G401.6 (cell line): ENCODE measurements around the gene EDAR.

Experiments
- FAIRE-seq: peaks from 2 replicates; lab custom pipeline; 2012; peaks lifted over from hg19 to GRCh38; lab: Jason Lieb, UNC

The EDAR gene

GRCh38 chr2:108988796-108989713 is at the start of gene EDAR:
Gene EDAR (minus strand): TSS chr2:108989220. CDS start chr2:108931014, 58,206 bp downstream.
- FAIRE-seq: no peak

- no peak for FAIRE-seq
Measured at GRCh38 chr2:109033171-109033570, 44.2 kb upstream of the EDAR start.

- no peak for FAIRE-seq
Measured at GRCh38 chr2:109032229-109032820, 43.3 kb upstream of the EDAR start.

- FAIRE-seq: no peak
Measured at GRCh38 chr2:109031476-109032228, 42.6 kb upstream of the EDAR start.

GRCh38 chr2:109030870-109031475 is 42.0 kb upstream of the EDAR start:
- FAIRE-seq: no peak

- FAIRE-seq: no peak
Measured at GRCh38 chr2:109029490-109030201, 40.6 kb upstream of the EDAR start.

- FAIRE-seq: no peak
Measured at GRCh38 chr2:109028738-109029489, 39.9 kb upstream of the EDAR start.

- FAIRE-seq: no peak
Measured at GRCh38 chr2:109028277-109028676, 39.3 kb upstream of the EDAR start.

GRCh38 chr2:109027702-109028101 is 38.7 kb upstream of the EDAR start:
- FAIRE-seq: no peak

- FAIRE-seq: no peak
Measured at GRCh38 chr2:109024477-109024876, 35.5 kb upstream of the EDAR start.

GRCh38 chr2:109021895-109022300 is 32.9 kb upstream of the EDAR start:
- FAIRE-seq: no peak

GRCh38 chr2:109020217-109020637 is 31.2 kb upstream of the EDAR start:
- FAIRE-seq: no peak

GRCh38 chr2:109018452-109018851 is 29.4 kb upstream of the EDAR start:
- no peak for FAIRE-seq

GRCh38 chr2:109017017-109017416 is 28.0 kb upstream of the EDAR start:
- no peak for FAIRE-seq

GRCh38 chr2:109016376-109016775 is 27.4 kb upstream of the EDAR start:
- FAIRE-seq: no peak

- FAIRE-seq: no peak
Measured at GRCh38 chr2:109014476-109014875, 25.5 kb upstream of the EDAR start.

- no peak for FAIRE-seq
Measured at GRCh38 chr2:109013051-109013450, 24.0 kb upstream of the EDAR start.

- FAIRE-seq: no peak
Measured at GRCh38 chr2:109009920-109010610, 21.0 kb upstream of the EDAR start.

- no peak for FAIRE-seq
Measured at GRCh38 chr2:109006971-109007370, 18.0 kb upstream of the EDAR start.

- no peak for FAIRE-seq
Measured at GRCh38 chr2:109005686-109006204, 16.7 kb upstream of the EDAR start.
